ENCODE data around the gene CEP350. TPM values are rescaled to one million over a fixed set of nuclear protein-coding genes. Genes with fewer than 3 reads are reported as not detected.

Gene CEP350
- total and polyA plus RNA-seq, 10 of the 15 experiments (the other 5 are each of a cell fraction or from before 2014, with no cell fraction given), result 5.2 to 46.0 (median 23.1) TPM

DNA sequence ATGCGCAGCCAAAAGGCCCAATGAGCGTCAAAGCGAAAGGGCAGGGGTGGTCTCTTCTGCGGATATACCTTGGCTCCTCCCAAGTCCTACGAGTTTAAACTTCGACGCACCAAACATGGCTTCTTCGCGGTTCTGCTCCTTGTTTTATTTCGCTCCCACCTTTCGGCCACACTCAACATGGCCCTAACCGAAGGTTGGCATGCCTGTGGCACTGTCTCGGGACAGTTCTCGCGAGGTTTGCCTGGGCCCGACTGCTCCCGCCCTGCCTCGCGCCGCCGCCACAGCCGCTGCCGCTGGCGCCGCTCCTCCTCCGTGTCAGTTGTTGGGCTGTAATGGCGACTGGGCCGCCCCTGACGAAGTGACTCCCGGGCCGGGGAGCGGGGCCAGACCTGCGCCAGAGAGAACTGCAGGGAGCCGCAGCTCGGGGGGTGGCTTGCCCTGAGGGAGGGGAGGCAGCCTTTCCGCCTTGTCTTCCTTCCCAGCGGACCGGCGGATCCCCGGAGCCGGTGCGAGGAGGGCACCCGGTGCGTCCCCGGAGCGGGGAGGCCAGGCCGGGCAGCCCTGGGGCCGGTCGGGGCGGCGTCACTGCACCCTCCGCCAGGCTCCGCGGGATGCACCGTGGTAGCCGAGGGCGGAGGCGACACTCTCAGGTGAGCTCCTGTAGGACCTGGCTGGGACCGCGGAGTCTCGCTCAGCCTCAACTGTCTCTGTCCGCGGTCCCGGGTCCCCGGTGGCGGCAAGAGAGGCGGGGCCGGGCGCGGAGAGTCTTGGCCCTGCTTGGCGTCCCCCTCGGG lies at the start of gene CEP350 (continued):
- TF ChIP-seq RELA (IDR thresholded peaks at IDR 0.05; ENCODE audit: borderline replicate concordance, partially characterized antibody) (peak; percentile 73), GATAD2B (conservative IDR thresholded peaks at IDR 0.05; ENCODE audit: low read depth) (peak; percentile 78), POLR2AphosphoS5 (IDR thresholded peaks at IDR 0.05; ENCODE audit: low read length) (peak; percentile 82), LARP7 (IDR thresholded peaks at IDR 0.05) (peak; percentile 91), SMAD5 (IDR thresholded peaks at IDR 0.05; ENCODE audit: low read depth) (peak; percentile 85; the same call in 1 of the 2 replicates), TCF12 (IDR thresholded peaks at IDR 0.05; ENCODE audit: low read depth, low read length) (no peak), IRF4 (IDR thresholded peaks at IDR 0.05; ENCODE audit: low read depth, low read length) (peak; percentile 59), MEF2A (IDR thresholded peaks at IDR 0.05; ENCODE audit: insufficient read depth, low read depth, low read length) (no peak), ZNF217 (IDR thresholded peaks at IDR 0.05) (no peak), CHD1 (IDR thresholded peaks at IDR 0.05; ENCODE audit: low read depth, low read length) (no peak), KLF5 (IDR thresholded peaks at IDR 0.05; ENCODE audit: partially characterized antibody) (no peak), NBN (IDR thresholded peaks at IDR 0.05) (no peak), CHD4 (IDR thresholded peaks at IDR 0.05) (no peak), BRCA1 (IDR thresholded peaks at IDR 0.05; ENCODE audit: low read depth, low read length) (peak; percentile 91), RCOR1 (conservative IDR thresholded peaks at IDR 0.05; ENCODE audit: low read depth, low read length) (peak; percentile 96), IKZF1 (conservative IDR thresholded peaks at IDR 0.05) (peak; percentile 91)
- TF ChIP-seq, protein P1, sequence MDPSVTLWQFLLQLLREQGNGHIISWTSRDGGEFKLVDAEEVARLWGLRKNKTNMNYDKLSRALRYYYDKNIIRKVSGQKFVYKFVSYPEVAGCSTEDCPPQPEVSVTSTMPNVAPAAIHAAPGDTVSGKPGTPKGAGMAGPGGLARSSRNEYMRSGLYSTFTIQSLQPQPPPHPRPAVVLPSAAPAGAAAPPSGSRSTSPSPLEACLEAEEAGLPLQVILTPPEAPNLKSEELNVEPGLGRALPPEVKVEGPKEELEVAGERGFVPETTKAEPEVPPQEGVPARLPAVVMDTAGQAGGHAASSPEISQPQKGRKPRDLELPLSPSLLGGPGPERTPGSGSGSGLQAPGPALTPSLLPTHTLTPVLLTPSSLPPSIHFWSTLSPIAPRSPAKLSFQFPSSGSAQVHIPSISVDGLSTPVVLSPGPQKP (IDR thresholded peaks at IDR 0.05; ENCODE audit: low read depth, low read length), result no peak
- TF ChIP-seq, protein P2, sequence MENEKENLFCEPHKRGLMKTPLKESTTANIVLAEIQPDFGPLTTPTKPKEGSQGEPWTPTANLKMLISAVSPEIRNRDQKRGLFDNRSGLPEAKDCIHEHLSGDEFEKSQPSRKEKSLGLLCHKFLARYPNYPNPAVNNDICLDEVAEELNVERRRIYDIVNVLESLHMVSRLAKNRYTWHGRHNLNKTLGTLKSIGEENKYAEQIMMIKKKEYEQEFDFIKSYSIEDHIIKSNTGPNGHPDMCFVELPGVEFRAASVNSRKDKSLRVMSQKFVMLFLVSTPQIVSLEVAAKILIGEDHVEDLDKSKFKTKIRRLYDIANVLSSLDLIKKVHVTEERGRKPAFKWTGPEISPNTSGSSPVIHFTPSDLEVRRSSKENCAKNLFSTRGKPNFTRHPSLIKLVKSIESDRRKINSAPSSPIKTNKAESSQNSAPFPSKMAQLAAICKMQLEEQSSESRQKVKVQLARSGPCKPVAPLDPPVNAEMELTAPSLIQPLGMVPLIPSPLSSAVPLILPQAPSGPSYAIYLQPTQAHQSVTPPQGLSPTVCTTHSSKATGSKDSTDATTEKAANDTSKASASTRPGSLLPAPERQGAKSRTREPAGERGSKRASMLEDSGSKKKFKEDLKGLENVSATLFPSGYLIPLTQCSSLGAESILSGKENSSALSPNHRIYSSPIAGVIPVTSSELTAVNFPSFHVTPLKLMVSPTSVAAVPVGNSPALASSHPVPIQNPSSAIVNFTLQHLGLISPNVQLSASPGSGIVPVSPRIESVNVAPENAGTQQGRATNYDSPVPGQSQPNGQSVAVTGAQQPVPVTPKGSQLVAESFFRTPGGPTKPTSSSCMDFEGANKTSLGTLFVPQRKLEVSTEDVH (IDR thresholded peaks at IDR 0.05; ENCODE audit: low read depth, partially characterized antibody), result no peak
- TF ChIP-seq, protein P3, sequence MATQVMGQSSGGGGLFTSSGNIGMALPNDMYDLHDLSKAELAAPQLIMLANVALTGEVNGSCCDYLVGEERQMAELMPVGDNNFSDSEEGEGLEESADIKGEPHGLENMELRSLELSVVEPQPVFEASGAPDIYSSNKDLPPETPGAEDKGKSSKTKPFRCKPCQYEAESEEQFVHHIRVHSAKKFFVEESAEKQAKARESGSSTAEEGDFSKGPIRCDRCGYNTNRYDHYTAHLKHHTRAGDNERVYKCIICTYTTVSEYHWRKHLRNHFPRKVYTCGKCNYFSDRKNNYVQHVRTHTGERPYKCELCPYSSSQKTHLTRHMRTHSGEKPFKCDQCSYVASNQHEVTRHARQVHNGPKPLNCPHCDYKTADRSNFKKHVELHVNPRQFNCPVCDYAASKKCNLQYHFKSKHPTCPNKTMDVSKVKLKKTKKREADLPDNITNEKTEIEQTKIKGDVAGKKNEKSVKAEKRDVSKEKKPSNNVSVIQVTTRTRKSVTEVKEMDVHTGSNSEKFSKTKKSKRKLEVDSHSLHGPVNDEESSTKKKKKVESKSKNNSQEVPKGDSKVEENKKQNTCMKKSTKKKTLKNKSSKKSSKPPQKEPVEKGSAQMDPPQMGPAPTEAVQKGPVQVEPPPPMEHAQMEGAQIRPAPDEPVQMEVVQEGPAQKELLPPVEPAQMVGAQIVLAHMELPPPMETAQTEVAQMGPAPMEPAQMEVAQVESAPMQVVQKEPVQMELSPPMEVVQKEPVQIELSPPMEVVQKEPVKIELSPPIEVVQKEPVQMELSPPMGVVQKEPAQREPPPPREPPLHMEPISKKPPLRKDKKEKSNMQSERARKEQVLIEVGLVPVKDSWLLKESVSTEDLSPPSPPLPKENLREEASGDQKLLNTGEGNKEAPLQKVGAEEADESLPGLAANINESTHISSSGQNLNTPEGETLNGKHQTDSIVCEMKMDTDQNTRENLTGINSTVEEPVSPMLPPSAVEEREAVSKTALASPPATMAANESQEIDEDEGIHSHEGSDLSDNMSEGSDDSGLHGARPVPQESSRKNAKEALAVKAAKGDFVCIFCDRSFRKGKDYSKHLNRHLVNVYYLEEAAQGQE (IDR thresholded peaks at IDR 0.05; ENCODE audit: low read depth, low read length), result peak; percentile 53; the same call in 1 of the 2 replicates
- TF ChIP-seq, protein P4, sequence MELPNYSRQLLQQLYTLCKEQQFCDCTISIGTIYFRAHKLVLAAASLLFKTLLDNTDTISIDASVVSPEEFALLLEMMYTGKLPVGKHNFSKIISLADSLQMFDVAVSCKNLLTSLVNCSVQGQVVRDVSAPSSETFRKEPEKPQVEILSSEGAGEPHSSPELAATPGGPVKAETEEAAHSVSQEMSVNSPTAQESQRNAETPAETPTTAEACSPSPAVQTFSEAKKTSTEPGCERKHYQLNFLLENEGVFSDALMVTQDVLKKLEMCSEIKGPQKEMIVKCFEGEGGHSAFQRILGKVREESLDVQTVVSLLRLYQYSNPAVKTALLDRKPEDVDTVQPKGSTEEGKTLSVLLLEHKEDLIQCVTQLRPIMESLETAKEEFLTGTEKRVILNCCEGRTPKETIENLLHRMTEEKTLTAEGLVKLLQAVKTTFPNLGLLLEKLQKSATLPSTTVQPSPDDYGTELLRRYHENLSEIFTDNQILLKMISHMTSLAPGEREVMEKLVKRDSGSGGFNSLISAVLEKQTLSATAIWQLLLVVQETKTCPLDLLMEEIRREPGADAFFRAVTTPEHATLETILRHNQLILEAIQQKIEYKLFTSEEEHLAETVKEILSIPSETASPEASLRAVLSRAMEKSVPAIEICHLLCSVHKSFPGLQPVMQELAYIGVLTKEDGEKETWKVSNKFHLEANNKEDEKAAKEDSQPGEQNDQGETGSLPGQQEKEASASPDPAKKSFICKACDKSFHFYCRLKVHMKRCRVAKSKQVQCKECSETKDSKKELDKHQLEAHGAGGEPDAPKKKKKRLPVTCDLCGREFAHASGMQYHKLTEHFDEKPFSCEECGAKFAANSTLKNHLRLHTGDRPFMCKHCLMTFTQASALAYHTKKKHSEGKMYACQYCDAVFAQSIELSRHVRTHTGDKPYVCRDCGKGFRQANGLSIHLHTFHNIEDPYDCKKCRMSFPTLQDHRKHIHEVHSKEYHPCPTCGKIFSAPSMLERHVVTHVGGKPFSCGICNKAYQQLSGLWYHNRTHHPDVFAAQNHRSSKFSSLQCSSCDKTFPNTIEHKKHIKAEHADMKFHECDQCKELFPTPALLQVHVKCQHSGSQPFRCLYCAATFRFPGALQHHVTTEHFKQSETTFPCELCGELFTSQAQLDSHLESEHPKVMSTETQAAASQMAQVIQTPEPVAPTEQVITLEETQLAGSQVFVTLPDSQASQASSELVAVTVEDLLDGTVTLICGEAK (IDR thresholded peaks at IDR 0.05; ENCODE audit: borderline replicate concordance), result peak; percentile 7; the same call in 1 of the 2 replicates

All from GM12878 (cell line).